ENCODE results near the gene DIAPH2. TPM values are rescaled to one million over a fixed set of nuclear protein-coding genes. Genes with fewer than 3 reads are reported as not detected.

The DIAPH2 gene
- total RNA-seq, 4 donors from 2014 or later: 10.3 to 36.6 (median 17.9) TPM

- intact Hi-C loops (cut with DNase I): no loop called here
- 79 to 96% methylated on average over 2 to 3 of the region's 3 CpGs for WGBS, 2 donors
- TF ChIP-seq POLR2A (IDR thresholded peaks at IDR 0.05) (no peak), CTCF (IDR thresholded peaks at IDR 0.05) (no peak)
- Histone ChIP-seq H3K4me3 (no peak overlapping the region), H3K36me3 (no peaks in the 10 kb centered on the region), H3K9me3 (no peaks in the 10 kb centered on the region), H3K27me3 (no peaks in the 10 kb centered on the region), H3K27ac (no peak overlapping the region), H3K4me1 (no peaks in the 10 kb centered on the region)
- DNase-seq: no peak
These were observed 546.3 kb downstream of the DIAPH2 start for GRCh38 chrX:97230948-97231347.

GRCh38 chrX:97234471-97235081 lies 549.9 kb downstream of the DIAPH2 start:
- WGBS, 2 donors: 81 to 89% methylated on average over 3 of the region's 3 CpGs
- no peak for DNase-seq
- TF ChIP-seq POLR2A (IDR thresholded peaks at IDR 0.05) (no peak), CTCF (IDR thresholded peaks at IDR 0.05) (no peak)
- Histone ChIP-seq H3K4me3 (no peak overlapping the region), H3K27ac (no peak overlapping the region), H3K4me1 (no peaks in the 10 kb centered on the region), H3K27me3 (no peaks in the 10 kb centered on the region), H3K9me3 (no peaks in the 10 kb centered on the region), H3K36me3 (no peaks in the 10 kb centered on the region)
- intact Hi-C loops (cut with DNase I): no loop called here

- H3K27ac ChIP-seq: no peak overlapping the region
- no peaks in the 10 kb centered on the region for H3K36me3 ChIP-seq
- H3K4me1 ChIP-seq: no peaks in the 10 kb centered on the region
- no peak for DNase-seq
- H3K27me3 ChIP-seq: no peaks in the 10 kb centered on the region
- H3K4me3 ChIP-seq: no peak overlapping the region
- 26 to 59% methylated on average over 5 of the region's 5 CpGs for WGBS, 2 donors
- no peak for TF ChIP-seq POLR2A (IDR thresholded peaks at IDR 0.05)
- no peak for TF ChIP-seq CTCF (IDR thresholded peaks at IDR 0.05)
- intact Hi-C loops (cut with DNase I): no loop called here
- H3K9me3 ChIP-seq: no peaks in the 10 kb centered on the region
These were observed 554.0 kb downstream of the DIAPH2 start for GRCh38 chrX:97238632-97239031.

- H3K27me3 ChIP-seq: no peaks in the 10 kb centered on the region
- no peak overlapping the region for H3K4me3 ChIP-seq
- no peaks in the 10 kb centered on the region for H3K4me1 ChIP-seq
- no peak for DNase-seq
- H3K9me3 ChIP-seq: no peaks in the 10 kb centered on the region
- 54 to 63% methylated on average over 3 of the region's 3 CpGs for WGBS, 2 donors
- H3K36me3 ChIP-seq: no peaks in the 10 kb centered on the region
- intact Hi-C loops (cut with DNase I): no loop called here
- H3K27ac ChIP-seq: no peak overlapping the region
- no peak for TF ChIP-seq POLR2A (IDR thresholded peaks at IDR 0.05)
- no peak for TF ChIP-seq CTCF (IDR thresholded peaks at IDR 0.05)
These were observed 567.5 kb downstream of the DIAPH2 start for GRCh38 chrX:97252111-97252510.

GRCh38 chrX:97260679-97261078 lies 576.0 kb downstream of the DIAPH2 start:
- DNase-seq: no peak
- H3K36me3 ChIP-seq: no peaks in the 10 kb centered on the region
- TF ChIP-seq CTCF (IDR thresholded peaks at IDR 0.05): no peak
- TF ChIP-seq POLR2A (IDR thresholded peaks at IDR 0.05): no peak
- no peaks in the 10 kb centered on the region for H3K4me1 ChIP-seq
- no peaks in the 10 kb centered on the region for H3K27me3 ChIP-seq
- 27 to 51% methylated on average over 5 of the region's 5 CpGs for WGBS, 2 donors
- H3K4me3 ChIP-seq: no peak overlapping the region
- H3K9me3 ChIP-seq: no peaks in the 10 kb centered on the region
- no peak overlapping the region for H3K27ac ChIP-seq
- intact Hi-C loops (cut with DNase I): no loop called here

Data from esophagus squamous epithelium (tissue), 5 donors.